Measurements from ENCODE around the gene TASL.

GRCh38 chrX:30590368-30590767, 12.8 kb upstream of the TASL start:
- TF ChIP-seq, protein P1, sequence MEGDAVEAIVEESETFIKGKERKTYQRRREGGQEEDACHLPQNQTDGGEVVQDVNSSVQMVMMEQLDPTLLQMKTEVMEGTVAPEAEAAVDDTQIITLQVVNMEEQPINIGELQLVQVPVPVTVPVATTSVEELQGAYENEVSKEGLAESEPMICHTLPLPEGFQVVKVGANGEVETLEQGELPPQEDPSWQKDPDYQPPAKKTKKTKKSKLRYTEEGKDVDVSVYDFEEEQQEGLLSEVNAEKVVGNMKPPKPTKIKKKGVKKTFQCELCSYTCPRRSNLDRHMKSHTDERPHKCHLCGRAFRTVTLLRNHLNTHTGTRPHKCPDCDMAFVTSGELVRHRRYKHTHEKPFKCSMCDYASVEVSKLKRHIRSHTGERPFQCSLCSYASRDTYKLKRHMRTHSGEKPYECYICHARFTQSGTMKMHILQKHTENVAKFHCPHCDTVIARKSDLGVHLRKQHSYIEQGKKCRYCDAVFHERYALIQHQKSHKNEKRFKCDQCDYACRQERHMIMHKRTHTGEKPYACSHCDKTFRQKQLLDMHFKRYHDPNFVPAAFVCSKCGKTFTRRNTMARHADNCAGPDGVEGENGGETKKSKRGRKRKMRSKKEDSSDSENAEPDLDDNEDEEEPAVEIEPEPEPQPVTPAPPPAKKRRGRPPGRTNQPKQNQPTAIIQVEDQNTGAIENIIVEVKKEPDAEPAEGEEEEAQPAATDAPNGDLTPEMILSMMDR (IDR thresholded peaks at IDR 0.05; ENCODE audit: extremely low read depth in 1 of 2, insufficient read depth in 1 of 2, low read depth in 1 of 2, low read length in 2 of 2), result no peak
- TF ChIP-seq JUN (IDR thresholded peaks at IDR 0.05; ENCODE audit: borderline replicate concordance, insufficient read depth, insufficient read length, low read depth) (no peak), EZH2 (IDR thresholded peaks at IDR 0.05; ENCODE audit: borderline replicate concordance, low read depth, low read length, severe bottlenecking) (no peak), POLR2AphosphoS5 (IDR thresholded peaks at IDR 0.05; ENCODE audit: insufficient read depth, low read depth, low read length) (no peak), MAX (IDR thresholded peaks at IDR 0.05; ENCODE audit: insufficient read depth, insufficient read length) (no peak)

All from endothelial cell of umbilical vein (primary cell).